ENCODE data around the gene PLB1.
A peak's percentile ranks its signal among the peaks of the same experiment; 100 is the strongest.

Gene PLB1

DNA sequence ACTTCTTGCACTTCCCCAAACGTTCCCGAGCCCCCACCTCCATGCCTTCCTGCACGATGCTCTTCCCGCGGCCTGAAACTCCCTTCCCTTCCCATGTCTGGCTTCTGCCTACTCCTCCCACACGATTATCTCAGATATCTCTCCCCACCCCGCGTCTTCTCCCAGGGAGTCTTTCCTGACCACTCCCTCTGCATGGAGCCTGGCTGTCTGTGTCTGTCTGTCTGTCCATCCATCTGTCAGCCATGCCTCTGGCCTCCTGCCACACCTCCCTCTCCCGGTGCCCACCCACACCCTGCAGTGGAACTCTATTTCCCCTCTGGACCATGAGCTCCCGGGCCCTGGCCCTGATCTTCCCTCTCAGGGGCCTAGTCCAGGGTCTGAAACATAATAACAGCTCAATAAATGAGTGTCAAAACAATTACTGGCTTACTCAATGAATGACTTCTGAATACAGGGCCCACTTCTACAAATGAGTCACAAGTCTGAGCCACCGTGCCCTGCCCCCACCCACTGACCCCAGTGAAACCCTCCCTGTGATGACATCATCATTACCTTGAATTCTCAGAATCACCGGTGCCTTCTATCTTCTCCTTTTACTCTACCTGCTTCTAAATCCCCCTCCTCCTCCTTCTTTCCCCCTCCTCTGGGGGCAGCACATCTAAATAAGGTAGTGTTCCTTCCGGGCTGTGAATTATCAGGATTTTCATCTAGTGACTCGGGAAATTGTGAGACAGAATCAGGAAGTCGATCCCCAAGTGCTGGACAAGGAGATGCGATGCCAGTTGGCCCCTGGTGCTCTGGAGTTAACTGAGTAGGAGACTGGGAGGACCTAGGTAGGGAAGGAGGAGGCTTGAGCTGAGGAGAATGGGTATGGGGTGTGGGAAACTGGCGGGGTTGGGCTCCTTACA is 46.1 kb upstream of the PLB1 start:
- H3K4me3 ChIP-seq (ENCODE audit: low read depth, low read length): no peak overlapping the region
- in situ Hi-C loops (cut with HindIII; ENCODE audit: low sequenced_read_pairs): no loop called here
- TF ChIP-seq, protein P1, sequence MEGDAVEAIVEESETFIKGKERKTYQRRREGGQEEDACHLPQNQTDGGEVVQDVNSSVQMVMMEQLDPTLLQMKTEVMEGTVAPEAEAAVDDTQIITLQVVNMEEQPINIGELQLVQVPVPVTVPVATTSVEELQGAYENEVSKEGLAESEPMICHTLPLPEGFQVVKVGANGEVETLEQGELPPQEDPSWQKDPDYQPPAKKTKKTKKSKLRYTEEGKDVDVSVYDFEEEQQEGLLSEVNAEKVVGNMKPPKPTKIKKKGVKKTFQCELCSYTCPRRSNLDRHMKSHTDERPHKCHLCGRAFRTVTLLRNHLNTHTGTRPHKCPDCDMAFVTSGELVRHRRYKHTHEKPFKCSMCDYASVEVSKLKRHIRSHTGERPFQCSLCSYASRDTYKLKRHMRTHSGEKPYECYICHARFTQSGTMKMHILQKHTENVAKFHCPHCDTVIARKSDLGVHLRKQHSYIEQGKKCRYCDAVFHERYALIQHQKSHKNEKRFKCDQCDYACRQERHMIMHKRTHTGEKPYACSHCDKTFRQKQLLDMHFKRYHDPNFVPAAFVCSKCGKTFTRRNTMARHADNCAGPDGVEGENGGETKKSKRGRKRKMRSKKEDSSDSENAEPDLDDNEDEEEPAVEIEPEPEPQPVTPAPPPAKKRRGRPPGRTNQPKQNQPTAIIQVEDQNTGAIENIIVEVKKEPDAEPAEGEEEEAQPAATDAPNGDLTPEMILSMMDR (IDR thresholded peaks at IDR 0.05; ENCODE audit: low read depth, low read length): no peak
- DNase-seq (ENCODE audit: low read depth, low spot score): peak; percentile 37

DNA sequence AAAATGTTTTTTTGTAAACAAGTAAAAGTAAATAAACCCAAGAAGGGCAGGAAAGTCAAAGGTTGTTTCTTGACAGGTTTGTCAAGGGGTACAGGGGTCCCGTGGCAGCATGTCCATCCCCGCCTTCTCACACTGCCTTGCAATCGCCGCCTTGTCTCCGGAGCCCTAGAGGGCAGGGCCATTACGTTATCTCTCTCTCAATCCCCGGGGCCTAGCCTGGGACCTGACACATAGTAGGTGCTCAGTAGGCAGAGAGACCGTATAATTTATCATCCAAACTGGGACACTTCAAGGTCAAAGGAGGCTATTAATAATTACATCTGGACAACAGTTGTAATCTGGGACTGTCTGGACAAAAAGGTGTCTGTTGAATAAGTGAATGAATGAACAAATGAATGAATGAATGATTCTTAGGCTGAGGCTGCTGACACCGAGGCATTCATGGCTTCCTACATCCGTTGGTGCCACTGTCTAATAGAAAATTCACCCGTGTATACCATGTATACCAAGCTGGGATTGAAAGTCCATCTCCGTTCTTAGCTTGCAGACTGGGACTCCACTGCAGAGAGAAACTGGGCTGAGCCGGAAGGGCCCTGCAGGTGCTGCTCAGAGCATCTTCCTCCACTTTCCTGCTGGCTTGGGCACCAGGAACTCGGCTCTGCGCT is 44.8 kb upstream of the PLB1 start:
- H3K4me3 ChIP-seq (ENCODE audit: low read depth, low read length): no peak overlapping the region
- in situ Hi-C loops (cut with HindIII; ENCODE audit: low sequenced_read_pairs): no loop called here
- DNase-seq (ENCODE audit: low read depth, low spot score): no peak
- TF ChIP-seq, protein P1 (IDR thresholded peaks at IDR 0.05; ENCODE audit: low read depth, low read length): no peak

DNA sequence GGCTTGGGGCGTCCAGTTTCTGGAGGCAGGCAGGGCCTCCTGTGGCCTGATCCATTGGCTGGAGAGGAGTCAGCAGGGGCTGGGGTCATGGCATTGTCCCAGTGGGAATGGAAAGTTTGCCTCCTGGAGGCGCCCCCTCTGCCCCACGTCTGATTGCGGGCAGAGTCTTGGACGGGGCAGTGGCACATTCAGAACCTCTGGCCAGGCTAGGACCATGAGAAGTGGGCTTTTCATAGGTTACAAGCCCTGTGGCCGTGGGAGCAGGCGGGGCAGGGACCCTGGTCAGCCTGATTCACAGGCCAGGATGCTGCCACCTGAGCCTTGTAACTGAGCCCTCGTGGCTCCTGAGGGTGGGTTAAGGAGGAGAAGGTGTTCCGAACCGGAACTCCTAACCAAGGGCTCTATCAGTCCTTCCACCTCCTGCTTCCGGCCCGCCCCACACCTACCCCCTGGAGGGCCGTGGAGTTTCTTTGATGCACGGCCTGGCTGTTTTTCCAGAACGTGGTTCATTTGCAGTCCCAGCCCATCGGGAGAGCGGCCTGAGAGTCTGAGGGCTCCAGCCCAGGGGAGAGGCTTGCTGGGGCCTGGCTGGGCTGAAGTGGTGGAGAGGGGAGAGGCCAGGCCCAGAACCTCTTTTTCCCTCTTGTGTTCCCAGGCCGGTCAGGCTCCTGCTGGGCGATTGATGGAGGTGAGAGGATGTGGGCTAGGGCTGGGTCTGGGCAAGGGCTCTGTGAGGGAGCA is 43.9 kb upstream of the PLB1 start:
- no peak overlapping the region for H3K4me3 ChIP-seq (ENCODE audit: low read depth, low read length)
- TF ChIP-seq, protein P1 (IDR thresholded peaks at IDR 0.05; ENCODE audit: low read depth, low read length): no peak
- DNase-seq (ENCODE audit: low read depth, low spot score): peak; percentile 24
- in situ Hi-C loops (cut with HindIII; ENCODE audit: low sequenced_read_pairs): no loop called here

DNA sequence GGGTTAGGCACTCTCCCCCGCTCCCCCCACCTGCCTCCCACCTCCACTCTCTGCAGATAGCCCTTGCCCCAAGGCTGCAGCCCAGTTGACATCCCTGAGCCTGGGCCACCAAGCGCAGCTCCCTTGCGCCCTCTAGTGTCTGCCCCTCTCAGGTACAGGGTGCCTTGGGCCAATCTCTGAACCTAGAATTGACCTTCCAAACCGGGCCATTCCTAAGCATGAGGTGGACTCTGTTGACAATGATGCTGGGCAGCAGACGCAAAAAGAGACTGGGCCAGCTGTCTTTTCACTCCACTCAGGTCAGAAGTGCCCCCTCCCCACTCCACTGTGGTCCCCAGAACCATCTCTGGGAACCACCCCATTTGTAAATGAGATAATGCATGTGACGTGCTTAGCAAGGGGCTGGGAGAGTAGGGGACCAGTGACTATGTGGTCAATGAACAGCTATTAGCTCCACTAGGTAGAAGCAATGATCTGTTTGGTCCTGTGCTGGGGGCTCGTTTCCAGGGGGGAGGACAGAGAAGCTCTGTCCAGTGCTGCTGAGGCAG is 43.3 kb upstream of the PLB1 start:
- DNase-seq (ENCODE audit: low read depth, low spot score): peak; percentile 38
- H3K4me3 ChIP-seq (ENCODE audit: low read depth, low read length): no peak overlapping the region
- TF ChIP-seq, protein P1 (IDR thresholded peaks at IDR 0.05; ENCODE audit: low read depth, low read length): peak; percentile 95
- in situ Hi-C loops (cut with HindIII; ENCODE audit: low sequenced_read_pairs): no loop called here

DNA sequence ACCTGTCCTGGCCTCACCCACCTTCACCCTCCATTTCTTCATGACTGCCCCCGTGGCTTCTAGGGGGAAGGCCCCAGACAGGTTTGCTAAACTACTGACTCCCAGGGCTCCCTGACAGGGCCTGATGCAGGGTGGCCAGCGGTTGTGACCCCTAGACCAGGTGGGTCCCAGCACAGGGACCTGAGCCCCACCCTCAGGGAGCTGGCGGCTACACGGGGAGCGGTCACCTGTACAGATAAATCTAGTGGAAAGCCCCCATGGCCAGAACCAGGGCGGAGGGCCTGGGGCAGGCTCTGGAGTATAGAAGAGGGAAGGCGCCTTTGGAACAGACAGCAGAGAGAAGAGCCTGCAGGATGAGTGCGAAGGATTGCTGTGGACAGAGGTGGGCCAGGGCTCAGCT is 42.5 kb upstream of the PLB1 start:
- TF ChIP-seq, protein P1 (IDR thresholded peaks at IDR 0.05; ENCODE audit: low read depth, low read length): no peak
- in situ Hi-C loops (cut with HindIII; ENCODE audit: low sequenced_read_pairs): no loop called here
- H3K4me3 ChIP-seq (ENCODE audit: low read depth, low read length): no peak overlapping the region
- no peak for DNase-seq (ENCODE audit: low read depth, low spot score)
